PC-9 (cell line): ENCODE measurements around the gene KRTAP5-10.

Experiments used
- EZH2 ChIP-seq: fragments of 200-600 bp; sonication (generic); IDR thresholded peaks from 2 replicates; pipeline ENCODE4 v1.8.0; 2017; ENCODE audit warnings: antibody characterized with exemption, low read depth
- TF ChIP-seq, protein P1 (sequence below): fragments of 200-600 bp; sonication (generic); conservative IDR thresholded peaks from 2 replicates; pipeline ENCODE4 v1.6.1; 2017; ENCODE audit warnings: mixed run types, antibody characterized with exemption, mild to moderate bottlenecking, moderate library complexity

DNA sequence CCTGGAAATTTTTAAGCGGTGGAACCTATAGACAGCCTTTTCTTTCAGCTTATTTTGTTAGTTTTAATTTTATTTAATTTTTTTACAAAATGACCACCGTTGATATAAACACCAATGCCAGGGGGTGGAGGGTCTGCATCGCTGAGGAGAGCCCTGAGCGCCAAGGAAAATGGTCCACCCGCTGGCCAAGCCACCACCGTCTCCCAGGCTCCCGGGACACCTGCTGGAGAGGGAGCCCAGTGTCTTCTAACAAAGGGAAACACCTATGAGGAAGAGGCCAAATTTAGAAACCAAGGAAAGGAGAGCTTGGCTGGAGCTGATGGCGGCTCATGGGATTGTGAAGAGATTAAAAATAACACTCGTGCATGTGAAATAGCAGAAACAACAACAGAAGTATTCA lies 27.8 kb upstream of the KRTAP5-10 start:
- TF ChIP-seq, protein P1, sequence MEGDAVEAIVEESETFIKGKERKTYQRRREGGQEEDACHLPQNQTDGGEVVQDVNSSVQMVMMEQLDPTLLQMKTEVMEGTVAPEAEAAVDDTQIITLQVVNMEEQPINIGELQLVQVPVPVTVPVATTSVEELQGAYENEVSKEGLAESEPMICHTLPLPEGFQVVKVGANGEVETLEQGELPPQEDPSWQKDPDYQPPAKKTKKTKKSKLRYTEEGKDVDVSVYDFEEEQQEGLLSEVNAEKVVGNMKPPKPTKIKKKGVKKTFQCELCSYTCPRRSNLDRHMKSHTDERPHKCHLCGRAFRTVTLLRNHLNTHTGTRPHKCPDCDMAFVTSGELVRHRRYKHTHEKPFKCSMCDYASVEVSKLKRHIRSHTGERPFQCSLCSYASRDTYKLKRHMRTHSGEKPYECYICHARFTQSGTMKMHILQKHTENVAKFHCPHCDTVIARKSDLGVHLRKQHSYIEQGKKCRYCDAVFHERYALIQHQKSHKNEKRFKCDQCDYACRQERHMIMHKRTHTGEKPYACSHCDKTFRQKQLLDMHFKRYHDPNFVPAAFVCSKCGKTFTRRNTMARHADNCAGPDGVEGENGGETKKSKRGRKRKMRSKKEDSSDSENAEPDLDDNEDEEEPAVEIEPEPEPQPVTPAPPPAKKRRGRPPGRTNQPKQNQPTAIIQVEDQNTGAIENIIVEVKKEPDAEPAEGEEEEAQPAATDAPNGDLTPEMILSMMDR, result no peak
- TF ChIP-seq EZH2, result no peak
